HepG2 (cell line): ENCODE measurements around the gene FAT1.

Source experiments
- ATF1 ChIP-seq: IDR thresholded peaks from 2 replicates; pipeline ENCODE4 v1.6.1; 2016; ENCODE audit warnings: mild to moderate bottlenecking, control low read depth
- BRCA1 ChIP-seq: sonication (generic); formaldehyde crosslinking; IDR thresholded peaks from 2 replicates; pipeline ENCODE4 v1.4.0; 2020; ENCODE audit warnings: missing genetic modification reagents
- EED ChIP-seq: sonication (generic); formaldehyde crosslinking; IDR thresholded peaks from 2 replicates; pipeline ENCODE4 v1.5.0; 2020; ENCODE audit warnings: mild to moderate bottlenecking, missing genetic modification reagents
- JUNB ChIP-seq: sonication (generic); formaldehyde crosslinking; IDR thresholded peaks from 2 replicates; pipeline ENCODE4 v1.8.0; 2022; ENCODE audit warnings: missing genetic modification reagents, mild to moderate bottlenecking, borderline replicate concordance
- POLR2A ChIP-seq, 2 experiments: IDR thresholded peaks; 2 replicates each; pipeline ENCODE4 v1.6.1; 2011; ENCODE audit warnings: low read depth in 2 of 2, low read length in 2 of 2, mild to moderate bottlenecking in 1 of 2, moderate library complexity in 1 of 2; ENCODE audit not compliant: insufficient read depth in 1 of 2
- RCOR2 ChIP-seq: IDR thresholded peaks from 2 replicates; pipeline ENCODE4 v1.6.1; 2016; ENCODE audit warnings: missing biosample characterization, missing genetic modification reagents
- ZMYM4 ChIP-seq: sonication (generic); formaldehyde crosslinking; IDR thresholded peaks from 2 replicates; pipeline ENCODE4 v1.8.1; 2023; ENCODE audit warnings: mild to moderate bottlenecking, missing genetic modification reagents
- TF ChIP-seq, protein P1 (sequence below): sonication (generic); formaldehyde crosslinking; conservative IDR thresholded peaks from 2 replicates; pipeline ENCODE4 v1.4.0; 2020; ENCODE audit warnings: missing genetic modification reagents

DNA sequence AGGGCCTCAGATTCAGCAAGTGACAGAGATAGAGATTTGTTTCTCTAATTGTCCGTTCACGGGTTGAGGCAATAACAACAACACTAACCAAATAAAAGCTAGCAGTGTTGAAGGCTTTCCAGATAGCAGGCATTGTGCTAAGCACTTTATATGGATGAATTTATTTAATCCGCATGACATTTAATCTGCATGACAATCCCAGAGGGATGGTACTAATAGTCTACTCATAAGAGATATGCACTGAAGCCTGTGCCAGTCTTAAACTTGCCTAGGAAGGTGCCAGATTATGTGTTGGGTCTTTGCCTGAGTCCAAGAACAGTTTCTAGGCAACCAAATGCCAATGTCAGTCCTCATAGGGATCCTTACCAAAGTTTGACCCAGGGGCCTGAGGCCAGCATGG lies 37.7 kb upstream of the FAT1 start:
- no peak for TF ChIP-seq ZMYM4 (CRISPR knock-in tag)
- no peak for TF ChIP-seq POLR2A (IDR thresholded peaks at IDR 0.05; ENCODE audit: insufficient read depth in 1 of 2, low read depth in 2 of 2, low read length in 2 of 2)
- TF ChIP-seq ATF1 (CRISPR knock-in tag), result no peak
- no peak for TF ChIP-seq JUNB (CRISPR knock-in tag)
- TF ChIP-seq RCOR2 (CRISPR knock-in tag), result no peak
- TF ChIP-seq BRCA1, result no peak
- TF ChIP-seq EED (CRISPR knock-in tag), result no peak
- TF ChIP-seq, protein P1, sequence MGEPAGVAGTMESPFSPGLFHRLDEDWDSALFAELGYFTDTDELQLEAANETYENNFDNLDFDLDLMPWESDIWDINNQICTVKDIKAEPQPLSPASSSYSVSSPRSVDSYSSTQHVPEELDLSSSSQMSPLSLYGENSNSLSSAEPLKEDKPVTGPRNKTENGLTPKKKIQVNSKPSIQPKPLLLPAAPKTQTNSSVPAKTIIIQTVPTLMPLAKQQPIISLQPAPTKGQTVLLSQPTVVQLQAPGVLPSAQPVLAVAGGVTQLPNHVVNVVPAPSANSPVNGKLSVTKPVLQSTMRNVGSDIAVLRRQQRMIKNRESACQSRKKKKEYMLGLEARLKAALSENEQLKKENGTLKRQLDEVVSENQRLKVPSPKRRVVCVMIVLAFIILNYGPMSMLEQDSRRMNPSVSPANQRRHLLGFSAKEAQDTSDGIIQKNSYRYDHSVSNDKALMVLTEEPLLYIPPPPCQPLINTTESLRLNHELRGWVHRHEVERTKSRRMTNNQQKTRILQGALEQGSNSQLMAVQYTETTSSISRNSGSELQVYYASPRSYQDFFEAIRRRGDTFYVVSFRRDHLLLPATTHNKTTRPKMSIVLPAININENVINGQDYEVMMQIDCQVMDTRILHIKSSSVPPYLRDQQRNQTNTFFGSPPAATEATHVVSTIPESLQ (CRISPR knock-in tag), result no peak
